GM12878 (cell line): ENCODE results near the gene EP300. TPM values are rescaled to one million over a fixed set of nuclear protein-coding genes. Genes with fewer than 3 reads are reported as not detected.

Experiments
- ATAC-seq: fragments of 200-7000 bp; cut with Tn5 transposase; 3 replicates; pipeline ENCODE4 v1.9.1; 2020; ENCODE audit warnings: mild to moderate bottlenecking, moderate library complexity
- BruUV-seq: library from RNA; stranded (reverse); fragments of 400-500 nt; replicated peaks from 2 replicates; lab custom pipeline; 2021; lab: Mats Ljungman, UMichigan
- CTCF ChIA-PET: fragments of 300-600 bp; sonication (Branson Sonifier 250); formaldehyde crosslinking; extraction: SDS; loops from one replicate; lab custom pipeline; 2021; ENCODE audit warnings: inconsistent platforms; lab: Yijun Ruan, JAX
- POLR2A ChIA-PET: fragments of 350-600 bp; formaldehyde crosslinking; extraction: SDS; loops from one replicate; lab custom pipeline; 2021; ENCODE audit warnings: inconsistent platforms; lab: Charles Lee
- RAD21 ChIA-PET: fragments of 300-600 bp; sonication (Branson Sonifier 250); formaldehyde crosslinking; loops from one replicate; lab custom pipeline; 2023; ENCODE audit warnings: antibody characterized with exemption; ENCODE audit not compliant: unreplicated experiment; lab: Charles Lee
- SMC1A ChIA-PET: fragments of 300-600 bp; sonication (Branson Sonifier 250); formaldehyde crosslinking; loops from one replicate; lab custom pipeline; 2023; ENCODE audit not compliant: unreplicated experiment, uncharacterized antibody; lab: Charles Lee
- DNase-seq: peaks from one replicate; pipeline ENCODE4 v3.0.0-alpha.2; 2011; ENCODE audit warnings: low read depth, low spot score
- FAIRE-seq: peaks from 3 replicates; lab custom pipeline; 2011; peaks lifted over from hg19 to GRCh38; lab: Jason Lieb, UNC
- H2AFZ ChIP-seq: 2 replicates; pipeline ENCODE4 v1.6.0; 2011; ENCODE audit warnings: low read depth, low read length, control low read depth; ENCODE audit not compliant: control insufficient read depth
- H3K27ac ChIP-seq: 2 replicates; pipeline ENCODE4 v1.5.1; 2011; ENCODE audit warnings: control low read depth; ENCODE audit not compliant: control insufficient read depth, insufficient read depth
- H3K27me3 ChIP-seq, 2 experiments: replicated peaks in 1 of 2; 2 replicates each; pipeline versions ENCODE4 v1.6.0 to v1.6.1; 2011; ENCODE audit warnings: low read length in 1 of 2; ENCODE audit not compliant: control insufficient read depth in 2 of 2, insufficient read depth in 2 of 2
- H3K36me3 ChIP-seq, 2 experiments: 2 replicates each; pipeline ENCODE4 v1.5.1; 2011; ENCODE audit warnings: low read length in 1 of 2; ENCODE audit not compliant: control insufficient read depth in 2 of 2, insufficient read depth in 2 of 2
- H3K4me1 ChIP-seq: 2 replicates; pipeline ENCODE4 v1.6.1; 2011; ENCODE audit warnings: mild to moderate bottlenecking, low read length, moderate library complexity, mixed read lengths; ENCODE audit not compliant: control insufficient read depth, insufficient read depth
- H3K4me2 ChIP-seq: 2 replicates; pipeline ENCODE4 v1.6.0; 2011; ENCODE audit warnings: control low read depth; ENCODE audit not compliant: control insufficient read depth, insufficient read depth
- H3K4me3 ChIP-seq: fragments of 200-600 bp; sonication (generic); 2 replicates; pipeline ENCODE4 v1.5.1; 2016
- H3K79me2 ChIP-seq: 2 replicates; pipeline ENCODE4 v1.6.0; 2011; ENCODE audit warnings: low read length; ENCODE audit not compliant: control insufficient read depth, insufficient read depth
- H3K9ac ChIP-seq: 2 replicates; pipeline ENCODE4 v1.8.0; 2011; ENCODE audit warnings: low read length, control low read depth, mixed read lengths; ENCODE audit not compliant: control insufficient read depth, insufficient read depth
- H3K9me3 ChIP-seq: replicated peaks from 3 replicates; pipeline ENCODE4 v1.5.1; 2011; ENCODE audit warnings: mild to moderate bottlenecking, low read length; ENCODE audit not compliant: control insufficient read depth, insufficient read depth
- H4K20me1 ChIP-seq: 2 replicates; pipeline ENCODE4 v1.6.0; 2011; ENCODE audit not compliant: control insufficient read depth, insufficient read depth
- ATF3 ChIP-seq: IDR thresholded peaks from 2 replicates; pipeline ENCODE4 v1.6.1; 2011; ENCODE audit warnings: low read depth, mild to moderate bottlenecking, low read length, moderate library complexity, borderline replicate concordance; ENCODE audit errors: extremely low read depth
- CEBPB ChIP-seq, 2 experiments: fragments of 150-350 bp in 1 of 2; IDR thresholded peaks; 2 replicates each; pipeline ENCODE4 v1.6.1; 2012 to 2014; ENCODE audit warnings: low read depth in 2 of 2, low read length in 2 of 2, borderline replicate concordance in 1 of 2, inconsistent platforms in 1 of 2
- E2F4 ChIP-seq: IDR thresholded peaks from 2 replicates; pipeline ENCODE4 v1.6.1; 2012; ENCODE audit warnings: low read depth, low read length, improper control_type of control experiment
- GATAD2B ChIP-seq: fragments of 450-650 bp; conservative IDR thresholded peaks from 2 replicates; pipeline ENCODE4 v1.6.1; 2017; ENCODE audit warnings: low read depth, mild to moderate bottlenecking, moderate library complexity
- IKZF1 ChIP-seq: fragments of 450-650 bp; conservative IDR thresholded peaks from 2 replicates; pipeline ENCODE4 v1.6.1; 2017; ENCODE audit warnings: antibody characterized with exemption, mild to moderate bottlenecking
- IKZF2 ChIP-seq, 2 experiments: fragments of 450-650 bp; IDR thresholded peaks; 2 replicates each; pipeline ENCODE4 v1.6.1; 2017; ENCODE audit warnings: mild to moderate bottlenecking in 2 of 2, moderate library complexity in 2 of 2
- MEF2B ChIP-seq: fragments of 450-650 bp; IDR thresholded peaks from 2 replicates; pipeline ENCODE4 v1.6.1; 2018; ENCODE audit warnings: mild to moderate bottlenecking, moderate library complexity; ENCODE audit not compliant: partially characterized antibody, poor library complexity, severe bottlenecking
- MLLT1 ChIP-seq: fragments of 450-650 bp; IDR thresholded peaks from 2 replicates; pipeline ENCODE4 v1.6.1; 2016; ENCODE audit warnings: mild to moderate bottlenecking
- MYB ChIP-seq: fragments of 150-350 bp; IDR thresholded peaks from 2 replicates; pipeline ENCODE4 v1.6.1; 2014; ENCODE audit warnings: mild to moderate bottlenecking, low read depth, low read length, borderline replicate concordance
- NFXL1 ChIP-seq: fragments of 450-650 bp; IDR thresholded peaks from 2 replicates; pipeline ENCODE4 v1.6.1; 2017; ENCODE audit warnings: antibody characterized with exemption, mild to moderate bottlenecking, borderline replicate concordance
- NFYA ChIP-seq: IDR thresholded peaks from 2 replicates; pipeline ENCODE4 v1.6.1; 2011; ENCODE audit warnings: low read depth, mild to moderate bottlenecking, low read length, improper control_type of control experiment, borderline replicate concordance
- SKIL ChIP-seq: fragments of 450-650 bp; IDR thresholded peaks from 2 replicates; pipeline ENCODE4 v1.6.1; 2017; ENCODE audit warnings: mild to moderate bottlenecking, low read depth, inconsistent platforms; ENCODE audit not compliant: poor library complexity, severe bottlenecking
- SPI1 ChIP-seq: IDR thresholded peaks from 2 replicates; pipeline ENCODE4 v1.6.1; 2011; ENCODE audit warnings: low read depth, mild to moderate bottlenecking, low read length, moderate library complexity, borderline replicate concordance; ENCODE audit not compliant: insufficient read depth
- TCF3 ChIP-seq: IDR thresholded peaks from 2 replicates; pipeline ENCODE4 v1.6.1; 2012; ENCODE audit warnings: low read depth, mild to moderate bottlenecking, low read length, borderline replicate concordance; ENCODE audit not compliant: insufficient read depth
- ZNF217 ChIP-seq: fragments of 450-650 bp; IDR thresholded peaks from 2 replicates; pipeline ENCODE4 v1.6.1; 2017; ENCODE audit warnings: antibody characterized with exemption, mild to moderate bottlenecking
- ZNF622 ChIP-seq: fragments of 450-650 bp; IDR thresholded peaks from 2 replicates; pipeline ENCODE4 v1.6.1; 2017; ENCODE audit warnings: mild to moderate bottlenecking, inconsistent platforms
- WGBS: methylation state at CpG from one replicate; pipeline ENCODE4 v1.1.6; 2016; ENCODE audit warnings: low lambda C conversion rate; ENCODE audit not compliant: insufficient replicate concordance, insufficient coverage; ENCODE audit errors: missing lambda C conversion rate; 5-methylcytosine and 5-hydroxymethylcytosine counted together
- in situ Hi-C: fragments of 300-500 bp; cut with MboI; formaldehyde crosslinking; loops from 9 replicates; pipeline ENCODE4 v1.14.3; 2018; ENCODE audit warnings: mixed read lengths
- intact Hi-C: fragments of 100-400 bp; cut with micrococcal nuclease; formaldehyde crosslinking; loops from one replicate; pipeline ENCODE4 v1.14.2; 2022; ENCODE audit not compliant: unreplicated experiment
- polyA plus RNA-seq, 11 experiments: library from polyadenylated mRNA; depleted of rRNA in 4 of 11; unstranded in 6 of 11; stranded (reverse) in 5 of 11; fragments of >200 nt; fragmentation: Nextera tagmentation in 4 of 11; fragmentation: Illumina TruSeq in 1 of 11; extraction: Ambion mirVana in 4 of 11; extraction: Trizol in 1 of 11; gene quantifications; 1 replicate in 1 of 11; 2 replicates in 10 of 11; pipeline versions ENCODE4 v1.2.1 to v1.2.3, GENCODE V29; 2011 to 2016; ENCODE audit warnings: inconsistent platforms in 2 of 11, missing spikeins in 2 of 11, low read depth in 1 of 11
- total RNA-seq, 4 experiments: library from RNA; depleted of rRNA in 3 of 4; stranded (reverse); fragments of >200 nt in 3 of 4; fragmentation: Illumina TruSeq in 1 of 4; extraction: Trizol in 1 of 4; gene quantifications; 2 replicates each; pipeline versions ENCODE4 v1.2.1 to v1.2.3, GENCODE V29; 2013 to 2021

The EP300 gene
- total and polyA plus RNA-seq, 10 of the 15 experiments (the other 5 are each of a cell fraction or from before 2014, with no cell fraction given): 5.5 to 48.5 (median 23.6) TPM

GRCh38 chr22:41216984-41217383 lies 124.6 kb downstream of the EP300 start:
- H3K36me3 ChIP-seq: peaks cover 9 to 17% of the 10 kb centered on the region in 2 experiments
- ATAC-seq (no peak), FAIRE-seq (no peak), DNase-seq (no peak)
- peak overlapping the region; percentile 5; the same call in 1 of the 2 replicates for H3K4me3 ChIP-seq
- H3K27ac ChIP-seq: peak overlapping the region; percentile 56
- in situ Hi-C loops (no loop called here), intact Hi-C loops (no loop called here)
- RAD21 ChIA-PET: interaction anchor here (0.5 kb wide), 1 partner anchor 756 kb away, joined by 3 read pairs; no protein-coding TSS in a partner anchor
- no peaks in the 10 kb centered on the region for H4K20me1 ChIP-seq
- no peaks in the 10 kb centered on the region for H3K79me2 ChIP-seq
- peaks cover 12% of the 10 kb centered on the region for H3K4me1 ChIP-seq
- 93% methylated on average over 13 of the region's 13 CpGs for WGBS
- no peak for TF ChIP-seq NFXL1
- no peak for TF ChIP-seq MLLT1
- no peak for TF ChIP-seq ZNF622
- TF ChIP-seq ATF3: no peak
- no peak for TF ChIP-seq SKIL
- TF ChIP-seq MYB: no peak
- TF ChIP-seq MEF2B: no peak
- TF ChIP-seq IKZF2 (IDR thresholded peaks at IDR 0.05): no peak
- no peak for TF ChIP-seq E2F4
- TF ChIP-seq NFYA: no peak
- TF ChIP-seq IKZF1: no peak
- TF ChIP-seq TCF3: no peak
- TF ChIP-seq ZNF217: no peak
- TF ChIP-seq CEBPB (IDR thresholded peaks at IDR 0.05; ENCODE audit: borderline replicate concordance in 1 of 2, low read depth in 2 of 2, low read length in 2 of 2): no peak
- no peak for TF ChIP-seq GATAD2B
- TF ChIP-seq SPI1: no peak
- SMC1A ChIA-PET: interaction anchor here (1.0 to 1.5 kb wide), 2 partner anchors 21 to 294 kb away, joined by 3 read pairs; no protein-coding TSS in a partner anchor
- CTCF ChIA-PET: interaction anchor here (0.6 to 1.3 kb wide), 3 partner anchors 21 to 294 kb away, joined by 3 to 9 read pairs (median 3); no protein-coding TSS in a partner anchor
- H3K9ac ChIP-seq: no peak overlapping the region
- H3K9me3 ChIP-seq: no peaks in the 10 kb centered on the region; the same call in 2 of the 3 replicates
- H3K27me3 ChIP-seq: no peaks in the 10 kb centered on the region
- POLR2A ChIA-PET: interaction anchor here (1.2 to 1.5 kb wide), 2 partner anchors 7 to 164 kb away, joined by 3 to 5 read pairs; partner anchors contain the start of gene TEF
- no peak overlapping the region for H2AFZ ChIP-seq
- BruUV-seq: no TSS peak
- H3K4me2 ChIP-seq: peak overlapping the region; percentile 64; the same call in 1 of the 2 replicates
